Fibroblast of mammary gland (primary cell): ENCODE measurements around the gene GATA3.

Experiments used
- DNase-seq: peaks from one replicate; pipeline ENCODE4 v3.0.0-alpha.2; 2010; ENCODE audit warnings: low read depth
- H3K4me3 ChIP-seq: 2 replicates; pipeline ENCODE4 v1.5.1; 2011; ENCODE audit warnings: low read depth, mild to moderate bottlenecking, low read length, moderate library complexity; ENCODE audit not compliant: control insufficient read depth
- TF ChIP-seq, protein P1 (sequence below): conservative IDR thresholded peaks from 2 replicates; pipeline ENCODE4 v1.5.1; 2011; ENCODE audit warnings: low read depth, low read length, inconsistent platforms; ENCODE audit not compliant: control insufficient read depth, insufficient read depth

The GATA3 gene

GRCh38 chr10:8054494-8055407 is at the start of gene GATA3:
Gene GATA3, plus strand, starts transcription at chr10:8054688. Its CDS starts 968 bp downstream, at chr10:8055656.
- peak within 1 kb of the TSS; percentile 18 for H3K4me3 ChIP-seq
- no peak for DNase-seq
- TF ChIP-seq, protein P1, sequence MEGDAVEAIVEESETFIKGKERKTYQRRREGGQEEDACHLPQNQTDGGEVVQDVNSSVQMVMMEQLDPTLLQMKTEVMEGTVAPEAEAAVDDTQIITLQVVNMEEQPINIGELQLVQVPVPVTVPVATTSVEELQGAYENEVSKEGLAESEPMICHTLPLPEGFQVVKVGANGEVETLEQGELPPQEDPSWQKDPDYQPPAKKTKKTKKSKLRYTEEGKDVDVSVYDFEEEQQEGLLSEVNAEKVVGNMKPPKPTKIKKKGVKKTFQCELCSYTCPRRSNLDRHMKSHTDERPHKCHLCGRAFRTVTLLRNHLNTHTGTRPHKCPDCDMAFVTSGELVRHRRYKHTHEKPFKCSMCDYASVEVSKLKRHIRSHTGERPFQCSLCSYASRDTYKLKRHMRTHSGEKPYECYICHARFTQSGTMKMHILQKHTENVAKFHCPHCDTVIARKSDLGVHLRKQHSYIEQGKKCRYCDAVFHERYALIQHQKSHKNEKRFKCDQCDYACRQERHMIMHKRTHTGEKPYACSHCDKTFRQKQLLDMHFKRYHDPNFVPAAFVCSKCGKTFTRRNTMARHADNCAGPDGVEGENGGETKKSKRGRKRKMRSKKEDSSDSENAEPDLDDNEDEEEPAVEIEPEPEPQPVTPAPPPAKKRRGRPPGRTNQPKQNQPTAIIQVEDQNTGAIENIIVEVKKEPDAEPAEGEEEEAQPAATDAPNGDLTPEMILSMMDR = no peak

DNA sequence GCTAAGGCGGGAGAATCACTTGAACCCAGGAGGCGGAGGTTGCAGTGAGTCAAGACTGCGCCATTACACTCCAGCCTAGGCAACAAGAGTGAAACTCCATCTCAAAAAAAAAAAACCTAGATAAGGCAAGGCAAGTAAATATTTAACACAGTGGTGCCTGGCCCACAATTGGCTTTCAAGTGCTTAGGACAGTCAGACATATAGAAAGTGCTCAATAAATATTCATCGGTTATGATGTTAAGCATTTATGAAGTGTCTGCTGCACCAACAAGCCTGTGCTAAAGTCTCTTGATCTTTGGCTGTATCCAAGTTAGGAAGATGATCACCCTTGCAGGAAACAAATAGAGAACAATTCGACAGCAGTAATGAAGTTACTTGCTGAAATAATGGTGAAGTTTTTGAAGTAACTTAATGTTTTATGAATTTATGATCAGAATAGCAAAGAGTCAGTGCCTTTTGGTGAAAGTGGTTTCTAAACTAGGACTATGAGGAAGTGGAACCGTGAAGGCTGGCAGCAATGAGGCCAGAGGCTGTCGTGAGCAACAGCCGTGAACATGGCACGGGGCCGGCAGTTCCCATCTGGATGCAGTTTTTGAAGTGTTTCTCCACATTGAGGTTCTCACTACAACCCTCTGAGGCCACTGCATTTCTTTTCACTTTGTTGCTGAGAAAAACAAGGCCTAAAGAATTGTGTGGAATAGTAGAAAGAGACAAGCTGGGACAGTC is 48.1 kb upstream of the GATA3 start:
- TF ChIP-seq, protein P1 = no peak
- DNase-seq = no peak
- no peak overlapping the region for H3K4me3 ChIP-seq

- no peak overlapping the region for H3K4me3 ChIP-seq
- TF ChIP-seq, protein P1 = no peak
- no peak for DNase-seq
Observed at GRCh38 chr10:8009031-8009430, 45.5 kb upstream of the GATA3 start.

GRCh38 chr10:8013006-8013405 is 41.5 kb upstream of the GATA3 start:
- no peak for DNase-seq

GRCh38 chr10:8013619-8014018 is 40.9 kb upstream of the GATA3 start:
- no peak overlapping the region for H3K4me3 ChIP-seq
- no peak for DNase-seq
- TF ChIP-seq, protein P1 = no peak

More at GRCh38 chr10:8013006-8013405, 41.5 kb upstream of the GATA3 start:
- TF ChIP-seq, protein P1 = no peak
- no peak overlapping the region for H3K4me3 ChIP-seq

- H3K4me3 ChIP-seq = no peak overlapping the region
- no peak for DNase-seq
- TF ChIP-seq, protein P1 = no peak
Observed at GRCh38 chr10:8014649-8015048, 39.8 kb upstream of the GATA3 start.
